ENCODE results near the gene INTS4. TPM values are rescaled to one million over a fixed set of nuclear protein-coding genes. Genes with fewer than 3 reads are reported as not detected.

Gene INTS4
- total and polyA plus RNA-seq, 8 donors, result 10.7 to 92.8 (median 18.3) TPM

- no peaks in the 10 kb centered on the region for H3K27me3 ChIP-seq
- peaks cover 0 to 11% (median 0%) of the 10 kb centered on the region in 4 donors for H3K4me1 ChIP-seq
- TF ChIP-seq, protein P1, sequence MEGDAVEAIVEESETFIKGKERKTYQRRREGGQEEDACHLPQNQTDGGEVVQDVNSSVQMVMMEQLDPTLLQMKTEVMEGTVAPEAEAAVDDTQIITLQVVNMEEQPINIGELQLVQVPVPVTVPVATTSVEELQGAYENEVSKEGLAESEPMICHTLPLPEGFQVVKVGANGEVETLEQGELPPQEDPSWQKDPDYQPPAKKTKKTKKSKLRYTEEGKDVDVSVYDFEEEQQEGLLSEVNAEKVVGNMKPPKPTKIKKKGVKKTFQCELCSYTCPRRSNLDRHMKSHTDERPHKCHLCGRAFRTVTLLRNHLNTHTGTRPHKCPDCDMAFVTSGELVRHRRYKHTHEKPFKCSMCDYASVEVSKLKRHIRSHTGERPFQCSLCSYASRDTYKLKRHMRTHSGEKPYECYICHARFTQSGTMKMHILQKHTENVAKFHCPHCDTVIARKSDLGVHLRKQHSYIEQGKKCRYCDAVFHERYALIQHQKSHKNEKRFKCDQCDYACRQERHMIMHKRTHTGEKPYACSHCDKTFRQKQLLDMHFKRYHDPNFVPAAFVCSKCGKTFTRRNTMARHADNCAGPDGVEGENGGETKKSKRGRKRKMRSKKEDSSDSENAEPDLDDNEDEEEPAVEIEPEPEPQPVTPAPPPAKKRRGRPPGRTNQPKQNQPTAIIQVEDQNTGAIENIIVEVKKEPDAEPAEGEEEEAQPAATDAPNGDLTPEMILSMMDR (IDR thresholded peaks at IDR 0.05), result no peak
- TF ChIP-seq POLR2A (IDR thresholded peaks at IDR 0.05), result no peak
- H3K36me3 ChIP-seq, result peaks cover 25 to 80% (median 71%) of the 10 kb centered on the region in 4 donors
- intact Hi-C loops (cut with DNase I; ENCODE audit: low total_unique reads), result no loop called here
- no peaks in the 10 kb centered on the region for H3K9me3 ChIP-seq
- DNase-seq, result no peak
- WGBS, 5 donors, result 94 to 98% (median 95%) methylated on average over 2 of the region's 2 CpGs
- no peak overlapping the region for H3K4me3 ChIP-seq
- H3K27ac ChIP-seq, result no peak overlapping the region
Observed at GRCh38 chr11:77981346-77981947, 13.0 kb downstream of the INTS4 start.

GRCh38 chr11:77968337-77968736, 26.1 kb downstream of the INTS4 start:
- no peaks in the 10 kb centered on the region for H3K27me3 ChIP-seq
- 90 to 95% (median 94%) methylated on average over 2 of the region's 2 CpGs for WGBS, 5 donors
- no peak overlapping the region for H3K4me3 ChIP-seq
- no peak overlapping the region for H3K27ac ChIP-seq
- TF ChIP-seq, protein P1 (IDR thresholded peaks at IDR 0.05), result no peak
- TF ChIP-seq EP300 (IDR thresholded peaks at IDR 0.05) (no peak), POLR2A (IDR thresholded peaks at IDR 0.05) (no peak), POLR2AphosphoS5 (IDR thresholded peaks at IDR 0.05) (no peak)
- no peak for DNase-seq
- no peaks in the 10 kb centered on the region for H3K4me1 ChIP-seq
- peaks cover 0 to 35% (median 28%) of the 10 kb centered on the region in 4 donors for H3K36me3 ChIP-seq
- intact Hi-C loops (cut with DNase I; ENCODE audit: low total_unique reads), result no loop called here
- H3K9me3 ChIP-seq, result no peaks in the 10 kb centered on the region

- H3K4me1 ChIP-seq, result no peaks in the 10 kb centered on the region
- peaks cover 0 to 35% (median 28%) of the 10 kb centered on the region in 4 donors for H3K36me3 ChIP-seq
- intact Hi-C loops (cut with DNase I; ENCODE audit: low total_unique reads), result no loop called here
- TF ChIP-seq, protein P1 (IDR thresholded peaks at IDR 0.05), result no peak
- TF ChIP-seq POLR2A (IDR thresholded peaks at IDR 0.05), result no peak
- no peak for TF ChIP-seq POLR2AphosphoS5 (IDR thresholded peaks at IDR 0.05)
- TF ChIP-seq EP300 (IDR thresholded peaks at IDR 0.05), result no peak
- H3K27ac ChIP-seq, result no peak overlapping the region
- DNase-seq, result no peak
- H3K27me3 ChIP-seq, result no peaks in the 10 kb centered on the region
- no peak overlapping the region for H3K4me3 ChIP-seq
- H3K9me3 ChIP-seq, result no peaks in the 10 kb centered on the region
Observed at GRCh38 chr11:77967753-77968152, 26.7 kb downstream of the INTS4 start.

- H3K36me3 ChIP-seq, result peaks cover 0 to 35% (median 26%) of the 10 kb centered on the region in 4 donors
- no peaks in the 10 kb centered on the region for H3K9me3 ChIP-seq
- no peak for DNase-seq
- H3K27me3 ChIP-seq, result no peaks in the 10 kb centered on the region
- H3K4me1 ChIP-seq, result no peaks in the 10 kb centered on the region
- TF ChIP-seq POLR2A (IDR thresholded peaks at IDR 0.05) (no peak), POLR2AphosphoS5 (IDR thresholded peaks at IDR 0.05) (no peak), EP300 (IDR thresholded peaks at IDR 0.05) (no peak)
- TF ChIP-seq, protein P1 (IDR thresholded peaks at IDR 0.05), result no peak
- no peak overlapping the region for H3K27ac ChIP-seq
- intact Hi-C loops (cut with DNase I; ENCODE audit: low total_unique reads), result no loop called here
- 94 to 100% (median 96%) methylated on average over 2 of the region's 2 CpGs for WGBS, 5 donors
- H3K4me3 ChIP-seq, result no peak overlapping the region
Observed at GRCh38 chr11:77967121-77967520, 27.3 kb downstream of the INTS4 start.
